Measurements from ENCODE around the gene LRRC66. TPM values are rescaled to one million over a fixed set of nuclear protein-coding genes. Genes with fewer than 3 reads are reported as not detected.

Gene LRRC66
- total and polyA plus RNA-seq, 9 of the 15 experiments (the other 6 are each of a cell fraction or from before 2014, with no cell fraction given) = not detected

DNA sequence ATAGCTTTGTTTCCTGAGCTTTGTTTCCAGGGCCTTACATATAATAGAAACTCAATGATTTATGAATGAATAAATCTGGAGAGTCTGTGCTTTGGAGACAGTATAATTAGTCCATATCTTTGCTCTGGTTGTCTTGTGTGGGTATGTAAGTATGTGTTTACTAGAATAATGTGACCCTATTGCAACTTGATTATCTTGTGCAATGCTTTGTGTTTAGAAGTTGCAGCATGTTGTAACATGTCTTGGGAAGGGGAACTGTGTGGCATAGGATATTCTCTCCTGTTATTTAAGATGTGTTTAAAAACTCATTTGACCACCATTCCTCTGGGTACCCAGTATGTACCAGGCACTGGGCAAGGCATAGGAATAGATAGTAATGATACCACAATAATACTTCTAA is 37.0 kb upstream of the LRRC66 start:
- Histone ChIP-seq H2AFZ (ENCODE audit: low read depth, low read length) (no peak overlapping the region), H3K9me1 (ENCODE audit: control insufficient read depth, insufficient read depth, low read length) (no peaks in the 10 kb centered on the region), H3K27me3 (ENCODE audit: control insufficient read depth in 2 of 2, insufficient read depth in 2 of 2, low read length in 2 of 2) (peaks cover 0 to 1% of the 10 kb centered on the region in 2 experiments; a peak in 2 of 5 replicates), H3K79me2 (ENCODE audit: control insufficient read depth, insufficient read depth, low read length) (no peaks in the 10 kb centered on the region), H4K20me1 (replicated peaks; ENCODE audit: control insufficient read depth, insufficient read depth, low read length) (no peaks in the 10 kb centered on the region), H3K4me3 (no peak overlapping the region), H3K4me2 (ENCODE audit: insufficient read depth, low read length) (no peak overlapping the region), H3K9me3 (replicated peaks; ENCODE audit: control insufficient read depth, insufficient read depth, low read depth, low read length) (no peaks in the 10 kb centered on the region), H3K36me3 (ENCODE audit: control insufficient read depth, insufficient read depth, low read length) (no peaks in the 10 kb centered on the region), H3K9ac (ENCODE audit: insufficient read depth in 1 of 2, low read depth in 2 of 2, low read length in 2 of 2) (no peak overlapping the region), H3K27ac (ENCODE audit: extremely low read depth, low read depth, low read length) (no peak overlapping the region), H3K4me1 (replicated peaks in 1 of 2; ENCODE audit: control insufficient read depth in 2 of 2, insufficient read depth in 2 of 2, low read length in 2 of 2) (no peaks in the 10 kb centered on the region)
- in situ Hi-C loops (cut with MboI) (no loop called here), intact Hi-C loops (cut with micrococcal nuclease) (no loop called here)
- DNase-seq (ENCODE audit: extremely low read depth in 1 of 4, low spot score in 3 of 4) (no peak), ATAC-seq (no peak), FAIRE-seq (no peak)
- ChIA-PET POLR2A (no interaction called here), CTCF (ENCODE audit: low intra/inter-chr PET ratio) (no interaction called here)
- BruUV-seq (replicated peaks) = no TSS peak
- TF ChIP-seq HDGF (IDR thresholded peaks at IDR 0.05) (no peak), SREBF1 (IDR thresholded peaks at IDR 0.05; ENCODE audit: borderline replicate concordance, low read depth, low read length) (no peak), NCOR1 (IDR thresholded peaks at IDR 0.05) (no peak)

DNA sequence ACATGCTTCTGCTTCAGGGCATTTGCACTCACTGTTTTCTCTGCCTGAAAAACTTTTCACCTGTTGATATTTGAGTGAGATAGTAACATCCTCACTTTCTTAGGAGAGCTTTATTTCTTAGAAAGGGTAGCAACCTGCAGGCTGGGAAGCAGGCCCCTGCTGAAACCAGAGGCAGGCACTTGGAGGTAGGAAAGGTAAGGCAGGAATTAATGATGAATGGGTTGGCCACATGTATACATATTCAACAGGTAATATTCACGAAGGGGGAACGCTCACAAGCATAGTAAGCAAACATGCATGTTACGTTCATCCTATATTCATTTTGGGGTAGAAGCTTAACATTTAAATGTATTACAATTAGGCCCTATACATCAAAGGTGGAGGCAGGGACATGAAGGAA is 34.1 kb upstream of the LRRC66 start:
- no TSS peak for BruUV-seq (replicated peaks)
- no peak overlapping the region for H3K4me3 ChIP-seq
- H3K27ac ChIP-seq (ENCODE audit: extremely low read depth, low read depth, low read length) = no peak overlapping the region
- H3K79me2 ChIP-seq (ENCODE audit: control insufficient read depth, insufficient read depth, low read length) = no peaks in the 10 kb centered on the region
- in situ Hi-C loops (cut with MboI) (no loop called here), intact Hi-C loops (cut with micrococcal nuclease) (no loop called here)
- no peaks in the 10 kb centered on the region; a peak in 1 of 5 replicates for H3K4me1 ChIP-seq (replicated peaks in 1 of 2; ENCODE audit: control insufficient read depth in 2 of 2, insufficient read depth in 2 of 2, low read length in 2 of 2)
- POLR2A ChIA-PET = interaction anchor here (0.5 to 0.7 kb wide), 2 partner anchors 11 to 498 kb away, joined by 3 read pairs; no protein-coding TSS in a partner anchor
- no peaks in the 10 kb centered on the region for H3K9me1 ChIP-seq (ENCODE audit: control insufficient read depth, insufficient read depth, low read length)
- H3K36me3 ChIP-seq (ENCODE audit: control insufficient read depth, insufficient read depth, low read length) = no peaks in the 10 kb centered on the region
- TF ChIP-seq, protein P1, sequence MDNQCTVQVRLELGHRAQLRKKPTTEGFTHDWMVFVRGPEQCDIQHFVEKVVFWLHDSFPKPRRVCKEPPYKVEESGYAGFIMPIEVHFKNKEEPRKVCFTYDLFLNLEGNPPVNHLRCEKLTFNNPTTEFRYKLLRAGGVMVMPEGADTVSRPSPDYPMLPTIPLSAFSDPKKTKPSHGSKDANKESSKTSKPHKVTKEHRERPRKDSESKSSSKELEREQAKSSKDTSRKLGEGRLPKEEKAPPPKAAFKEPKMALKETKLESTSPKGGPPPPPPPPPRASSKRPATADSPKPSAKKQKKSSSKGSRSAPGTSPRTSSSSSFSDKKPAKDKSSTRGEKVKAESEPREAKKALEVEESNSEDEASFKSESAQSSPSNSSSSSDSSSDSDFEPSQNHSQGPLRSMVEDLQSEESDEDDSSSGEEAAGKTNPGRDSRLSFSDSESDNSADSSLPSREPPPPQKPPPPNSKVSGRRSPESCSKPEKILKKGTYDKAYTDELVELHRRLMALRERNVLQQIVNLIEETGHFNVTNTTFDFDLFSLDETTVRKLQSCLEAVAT (IDR thresholded peaks at IDR 0.05) = no peak
- no peak for DNase-seq (ENCODE audit: extremely low read depth in 1 of 4, low spot score in 3 of 4)
- no peak overlapping the region for H2AFZ ChIP-seq (ENCODE audit: low read depth, low read length)
- no peaks in the 10 kb centered on the region for H4K20me1 ChIP-seq (replicated peaks; ENCODE audit: control insufficient read depth, insufficient read depth, low read length)
- no peak overlapping the region for H3K4me2 ChIP-seq (ENCODE audit: insufficient read depth, low read length)
- peaks cover 0 to 14% of the 10 kb centered on the region in 2 experiments; a peak in 2 of 5 replicates for H3K27me3 ChIP-seq (ENCODE audit: control insufficient read depth in 2 of 2, insufficient read depth in 2 of 2, low read length in 2 of 2)
- no peak overlapping the region for H3K9ac ChIP-seq (ENCODE audit: insufficient read depth in 1 of 2, low read depth in 2 of 2, low read length in 2 of 2)
- 0% methylated on average over 3 of the region's 3 CpGs for whole genome bisulfite sequencing (ENCODE audit: insufficient coverage, low coverage, missing lambda C conversion rate)
- no peak for ATAC-seq
- H3K9me3 ChIP-seq (replicated peaks; ENCODE audit: control insufficient read depth, insufficient read depth, low read depth, low read length) = no peaks in the 10 kb centered on the region
- no peak for FAIRE-seq
- CTCF ChIA-PET (ENCODE audit: low intra/inter-chr PET ratio) = no interaction called here
